ENCODE data around the gene TOR1A.
A peak's percentile ranks its signal among the peaks of the same experiment; 100 is the strongest.

The TOR1A gene, protein sequence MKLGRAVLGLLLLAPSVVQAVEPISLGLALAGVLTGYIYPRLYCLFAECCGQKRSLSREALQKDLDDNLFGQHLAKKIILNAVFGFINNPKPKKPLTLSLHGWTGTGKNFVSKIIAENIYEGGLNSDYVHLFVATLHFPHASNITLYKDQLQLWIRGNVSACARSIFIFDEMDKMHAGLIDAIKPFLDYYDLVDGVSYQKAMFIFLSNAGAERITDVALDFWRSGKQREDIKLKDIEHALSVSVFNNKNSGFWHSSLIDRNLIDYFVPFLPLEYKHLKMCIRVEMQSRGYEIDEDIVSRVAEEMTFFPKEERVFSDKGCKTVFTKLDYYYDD

DNA sequence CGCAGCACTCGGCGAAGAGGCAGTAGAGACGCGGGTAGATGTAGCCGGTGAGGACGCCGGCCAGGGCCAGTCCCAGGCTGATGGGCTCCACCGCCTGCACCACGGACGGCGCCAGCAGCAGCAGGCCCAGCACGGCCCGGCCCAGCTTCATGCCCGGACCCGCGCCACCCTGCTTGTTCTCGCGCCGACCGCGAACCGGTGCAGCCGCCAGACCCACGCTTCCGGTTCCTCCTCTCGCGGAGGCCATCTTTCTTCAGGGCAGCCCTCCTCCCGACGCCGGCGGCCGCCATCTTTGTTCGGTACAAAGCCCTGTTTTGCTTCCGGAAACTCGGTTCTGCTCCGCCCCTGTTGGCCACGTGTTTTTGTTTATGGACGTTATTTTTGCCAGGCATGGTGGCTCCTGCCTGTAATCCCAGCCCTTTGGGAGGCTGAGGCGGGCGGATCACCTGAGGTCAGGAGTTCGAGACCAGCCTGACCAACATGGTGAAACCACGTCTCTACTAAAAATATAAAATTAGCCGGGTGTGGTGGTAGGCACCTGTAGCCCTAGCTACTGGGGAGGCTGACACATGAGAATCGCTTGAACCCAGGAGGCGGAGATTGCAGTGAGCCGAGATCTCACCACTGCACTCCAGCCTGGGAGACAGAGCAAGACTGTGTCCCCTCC lies at the start of gene TOR1A:
Gene TOR1A, minus strand, starts transcription at position 202 of the 667 bp plus-strand sequence. Its CDS starts 51 bp downstream, at position 151.
- peak; percentile 81 for DNase-seq

DNA sequence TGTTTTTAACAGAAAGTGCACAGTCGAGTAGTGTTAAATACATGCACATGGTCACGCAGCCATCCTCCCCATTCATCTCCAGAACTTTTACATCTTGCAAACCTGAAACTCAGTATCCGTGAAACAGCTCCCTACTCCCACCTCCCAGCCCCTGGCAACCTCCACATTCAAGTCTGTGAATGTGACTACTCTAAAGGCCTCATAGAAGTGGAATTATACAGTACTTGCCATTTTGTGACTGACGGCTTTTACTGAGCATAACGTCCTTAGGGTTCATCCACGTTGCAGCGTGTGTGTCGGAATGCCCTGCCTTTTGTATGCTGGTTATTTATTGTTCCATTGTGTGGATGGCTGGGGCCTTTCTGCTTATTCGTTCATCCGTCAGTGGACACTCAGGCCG lies 47.1 kb upstream of the TOR1A start:
- no peak for DNase-seq

DNA sequence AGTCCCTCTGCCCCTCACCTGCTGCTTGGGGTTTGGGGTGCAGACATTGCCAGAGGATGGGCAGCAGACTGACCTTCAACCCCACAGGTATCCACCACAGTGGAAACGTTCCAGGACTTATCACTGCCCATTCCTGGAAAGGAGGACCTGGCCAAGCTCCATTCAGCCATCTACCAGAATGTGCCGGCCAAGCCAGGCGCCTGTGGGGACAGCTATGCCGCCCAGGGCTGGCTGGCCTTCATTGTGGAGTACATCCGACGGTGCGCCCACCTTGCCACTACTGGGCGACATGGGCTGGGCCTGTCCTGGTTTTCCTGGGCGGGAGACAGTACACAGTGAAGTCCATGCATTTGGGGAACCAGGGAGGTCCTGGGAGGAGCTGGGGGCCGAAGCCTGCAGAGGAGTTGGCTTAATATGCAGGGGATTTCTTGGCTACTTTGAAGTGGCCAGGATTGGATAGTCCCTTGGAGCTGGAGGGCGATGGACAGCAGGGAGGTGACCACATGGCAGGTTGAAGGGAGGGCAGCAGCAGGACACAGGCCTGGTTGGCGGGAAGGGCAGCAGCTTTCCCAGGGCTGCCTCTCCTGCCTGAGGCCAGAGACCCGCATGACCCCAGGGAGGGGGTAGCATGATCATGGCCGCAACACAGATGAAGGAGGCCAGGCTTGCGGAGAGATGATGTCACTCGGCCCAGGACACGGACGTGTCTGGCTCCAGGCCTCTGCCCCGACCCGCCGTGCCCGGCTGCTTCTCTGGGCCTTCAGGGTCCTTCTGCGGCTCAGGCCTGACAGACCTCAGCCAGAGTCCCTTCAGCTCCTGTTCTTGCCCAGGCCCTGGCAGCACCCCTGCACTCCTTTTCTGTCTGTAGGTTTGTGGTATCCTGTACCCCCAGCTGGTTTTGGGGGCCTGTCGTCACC lies 45.9 kb upstream of the TOR1A start:
- no peak for DNase-seq

DNA sequence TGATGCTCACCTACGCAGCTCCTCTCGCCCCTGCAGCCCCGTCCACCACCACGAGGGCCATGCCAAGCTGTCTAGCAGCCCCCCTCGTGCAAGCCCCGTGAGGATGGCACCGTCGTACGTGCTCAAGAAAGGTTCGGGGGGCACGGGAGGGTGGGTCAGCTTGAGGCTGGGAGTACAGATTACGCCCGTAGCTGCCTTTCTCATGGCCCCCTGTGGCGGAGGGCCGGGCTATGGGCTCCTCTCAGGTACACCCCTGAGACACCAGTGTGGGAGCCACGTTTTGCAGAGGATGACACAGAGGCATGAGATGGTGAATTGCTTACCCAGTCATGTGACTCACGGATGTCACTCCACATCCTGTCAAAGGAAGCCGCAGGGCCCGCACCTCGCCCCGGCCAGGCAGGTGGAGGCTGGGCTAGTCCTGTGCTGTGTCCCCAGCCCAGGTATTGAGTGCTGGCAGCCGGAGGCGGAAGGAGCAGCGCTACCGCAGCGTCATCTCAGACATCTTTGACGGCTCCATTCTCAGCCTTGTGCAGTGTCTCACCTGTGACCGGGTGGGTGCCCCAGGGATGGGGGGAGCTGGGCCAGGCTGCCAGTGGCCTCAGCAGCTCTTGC lies 45.0 kb upstream of the TOR1A start:
- no peak for DNase-seq

DNA sequence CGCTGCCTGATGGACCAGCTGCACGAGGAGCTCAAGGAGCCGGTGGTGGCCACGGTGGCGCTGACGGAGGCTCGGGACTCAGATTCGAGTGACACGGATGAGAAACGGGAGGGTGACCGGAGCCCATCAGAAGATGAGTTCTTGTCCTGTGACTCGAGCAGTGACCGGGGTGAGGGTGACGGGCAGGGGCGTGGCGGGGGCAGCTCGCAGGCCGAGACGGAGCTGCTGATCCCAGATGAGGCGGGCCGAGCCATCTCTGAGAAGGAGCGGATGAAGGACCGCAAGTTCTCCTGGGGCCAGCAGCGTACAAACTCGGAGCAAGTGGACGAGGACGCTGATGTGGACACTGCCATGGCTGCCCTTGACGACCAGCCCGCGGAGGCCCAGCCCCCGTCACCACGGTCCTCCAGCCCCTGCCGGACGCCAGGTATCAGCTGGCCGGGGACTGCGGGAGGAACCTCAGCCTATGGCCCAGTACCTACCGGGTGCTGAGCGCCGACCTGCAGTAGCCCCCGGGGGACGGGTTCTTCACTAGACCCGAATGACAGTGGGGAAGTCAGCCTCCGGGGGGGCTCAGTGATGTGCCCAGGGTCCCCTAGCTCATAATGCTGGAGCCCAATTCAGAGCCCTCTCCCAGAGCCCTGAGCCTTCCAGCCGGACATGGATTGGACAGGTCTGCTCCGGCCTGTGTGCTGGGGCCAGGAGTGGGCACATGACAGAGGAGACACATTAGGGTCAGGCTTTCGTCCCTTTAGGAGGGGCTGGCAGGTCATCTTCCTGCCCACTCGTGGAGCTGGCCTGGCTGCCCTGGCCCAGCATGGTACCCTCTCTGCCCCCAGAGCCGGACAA lies 44.3 kb upstream of the TOR1A start:
- DNase-seq = no peak

DNA sequence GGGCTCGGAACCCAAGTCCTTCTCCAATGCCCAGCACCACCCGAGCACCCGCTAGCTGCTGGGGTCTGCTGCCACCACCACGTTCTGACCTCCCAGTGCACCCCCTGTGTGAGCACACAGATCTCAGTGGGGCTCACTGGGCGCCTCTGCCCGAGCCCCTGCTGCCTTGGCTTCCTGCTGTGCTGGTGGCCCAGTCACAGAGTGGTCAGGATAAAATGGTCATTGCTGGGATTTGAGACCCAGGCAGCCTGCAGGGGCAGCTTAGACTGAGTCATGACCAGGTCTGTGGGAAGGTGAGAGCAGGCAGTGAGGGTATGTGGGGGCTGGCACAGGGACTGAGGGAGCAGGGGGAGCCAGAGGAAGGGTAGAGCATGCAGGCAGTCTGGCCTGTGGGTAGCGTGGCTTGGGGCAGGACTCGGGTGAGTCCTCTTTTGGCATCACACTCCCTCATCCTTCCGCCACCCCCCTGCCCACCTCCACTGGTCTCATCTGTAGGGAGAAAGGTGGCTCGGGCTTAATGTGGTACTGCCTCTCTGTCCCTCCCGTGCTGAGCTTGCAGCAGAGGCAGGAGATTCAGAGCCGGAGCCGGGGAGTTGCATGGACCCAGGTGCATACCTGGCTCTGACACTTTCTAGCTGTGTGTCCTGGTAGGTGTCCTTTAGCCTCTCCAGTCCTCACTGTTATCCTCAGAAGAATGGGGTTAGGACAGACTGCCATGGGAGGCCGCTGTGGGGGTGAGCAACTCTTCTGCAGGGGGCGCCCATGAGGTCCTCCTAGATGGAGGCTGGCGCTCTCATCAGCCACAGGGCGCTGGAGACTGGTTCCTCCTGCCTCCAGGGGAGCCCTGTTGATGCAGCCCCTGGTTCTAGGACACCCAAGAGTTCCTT lies 43.4 kb upstream of the TOR1A start:
- no peak for DNase-seq

DNA sequence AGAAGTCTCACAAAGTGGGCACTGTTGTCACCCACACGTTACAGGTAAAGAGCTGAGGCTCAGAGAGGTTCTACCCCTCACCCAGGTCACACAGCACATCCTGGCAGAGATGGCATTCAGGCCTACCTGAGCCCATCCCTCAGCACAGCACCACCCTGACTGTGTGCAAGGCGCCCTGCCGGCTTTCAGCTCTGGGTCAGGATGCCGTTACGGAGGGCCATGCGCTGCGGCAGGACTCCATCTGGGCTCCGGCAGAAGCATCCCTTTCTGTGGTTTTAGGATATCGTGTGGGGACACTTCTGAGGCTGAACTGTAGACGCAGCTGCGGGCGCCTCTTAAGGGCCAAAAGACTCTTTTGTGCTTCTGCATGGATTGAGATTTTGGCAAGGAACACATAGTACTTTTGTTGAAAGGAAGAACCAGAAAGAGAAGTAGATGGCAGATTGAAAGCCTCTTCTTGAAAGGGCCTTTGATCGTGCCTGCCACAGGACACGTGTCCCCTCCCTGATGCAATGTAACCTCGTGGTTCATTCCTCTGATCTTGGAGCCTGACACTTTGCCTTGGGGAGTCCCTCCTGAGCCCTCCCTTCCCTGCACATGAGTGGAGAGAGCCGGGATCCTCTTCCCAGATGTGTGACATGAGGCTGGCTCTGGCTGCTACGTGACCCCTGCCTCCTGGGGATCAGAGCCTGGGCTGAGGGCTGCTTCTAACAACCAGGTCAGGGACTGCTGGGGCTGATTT lies 42.6 kb upstream of the TOR1A start:
- DNase-seq = no peak

DNA sequence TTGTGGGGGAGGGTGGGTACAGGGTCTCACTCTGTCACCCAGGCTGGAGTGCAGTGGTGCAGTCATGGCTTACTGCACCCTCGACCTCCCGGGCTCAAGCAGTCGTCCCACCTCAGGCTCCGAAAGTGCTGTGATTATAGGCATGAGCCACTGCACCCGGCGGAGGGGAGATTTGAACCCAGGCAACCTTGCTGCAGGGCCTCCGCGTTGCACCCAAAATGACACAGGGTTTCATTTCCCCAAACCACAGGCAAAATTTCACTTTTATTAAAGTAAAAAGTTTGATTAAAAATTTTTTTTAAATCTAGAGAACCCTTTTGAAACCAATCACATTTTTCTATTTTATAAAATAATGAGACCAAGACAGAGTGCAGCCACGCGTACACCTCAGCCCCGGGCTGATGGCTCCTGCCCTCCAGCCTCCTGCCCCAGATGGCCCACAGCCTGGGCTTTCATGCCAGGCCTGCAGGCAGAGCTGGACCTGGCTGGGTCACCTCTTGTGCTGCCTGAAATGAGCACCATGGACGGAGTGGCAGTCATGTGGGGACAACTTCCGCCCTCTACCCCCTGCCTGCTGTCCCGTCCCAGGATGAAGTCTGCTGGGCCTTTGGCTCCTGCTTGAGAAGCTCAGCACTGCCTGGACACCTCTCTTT lies 41.9 kb upstream of the TOR1A start:
- DNase-seq = no peak

DNA sequence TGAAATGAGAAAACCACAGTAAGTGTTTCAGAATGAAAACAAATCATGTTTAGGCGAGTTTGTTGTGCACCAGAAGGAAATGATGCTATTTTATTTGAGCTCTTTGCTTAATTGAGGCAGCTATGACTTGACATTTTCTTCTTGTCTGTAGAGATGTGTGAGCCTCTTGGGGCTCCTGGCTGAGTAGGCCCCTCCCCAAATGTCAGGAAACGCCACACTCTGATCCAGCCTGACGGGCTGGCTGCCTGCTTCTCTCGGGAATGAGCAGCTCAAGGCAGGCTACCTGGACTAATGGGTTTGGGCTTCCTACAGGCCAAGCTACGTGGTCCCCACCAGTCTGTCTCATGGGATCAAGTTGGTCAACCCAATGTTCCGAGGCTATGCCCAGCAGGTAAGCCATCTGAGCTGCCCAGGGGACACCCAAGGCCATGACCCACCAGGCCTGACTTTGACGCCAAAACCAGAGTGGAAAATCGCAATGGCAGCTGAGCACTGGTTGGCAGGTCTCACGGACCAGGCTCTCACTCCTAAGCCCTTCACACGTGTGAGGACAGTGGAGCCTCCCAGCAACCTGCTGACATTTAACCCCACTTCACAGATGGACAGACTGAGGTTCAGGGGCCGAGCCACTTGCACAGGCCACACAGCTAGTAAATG lies 41.2 kb upstream of the TOR1A start:
- DNase-seq = no peak

DNA sequence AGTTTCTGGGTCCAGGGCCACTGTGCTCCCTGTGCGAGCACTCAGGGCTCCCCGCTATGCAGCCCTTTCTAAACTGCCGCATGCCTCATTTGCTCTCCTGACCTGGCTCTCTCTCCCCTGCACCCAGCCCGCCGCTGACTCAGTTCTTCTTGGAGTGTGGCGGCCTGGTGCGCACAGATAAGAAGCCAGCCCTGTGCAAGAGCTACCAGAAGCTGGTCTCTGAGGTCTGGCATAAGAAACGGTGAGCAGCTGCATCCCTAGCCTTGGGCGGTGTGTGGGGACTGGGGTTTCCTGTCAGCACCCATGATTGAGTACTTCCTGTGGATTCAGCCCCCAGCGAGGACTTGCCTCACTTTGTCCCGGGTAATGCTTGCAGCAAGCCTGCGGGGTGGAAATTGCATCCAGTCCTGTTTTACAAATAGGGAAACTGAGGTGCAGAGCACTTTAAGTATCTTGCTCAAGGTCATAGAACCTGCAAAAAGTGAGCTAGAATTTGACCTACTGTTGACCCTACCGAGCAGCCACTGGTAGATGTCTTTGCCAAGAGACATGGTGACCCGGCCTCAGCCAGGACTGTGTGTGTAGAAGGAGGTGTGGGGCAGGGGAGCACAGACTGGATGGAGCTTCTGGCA lies 39.2 kb upstream of the TOR1A start:
- no peak for DNase-seq

DNA sequence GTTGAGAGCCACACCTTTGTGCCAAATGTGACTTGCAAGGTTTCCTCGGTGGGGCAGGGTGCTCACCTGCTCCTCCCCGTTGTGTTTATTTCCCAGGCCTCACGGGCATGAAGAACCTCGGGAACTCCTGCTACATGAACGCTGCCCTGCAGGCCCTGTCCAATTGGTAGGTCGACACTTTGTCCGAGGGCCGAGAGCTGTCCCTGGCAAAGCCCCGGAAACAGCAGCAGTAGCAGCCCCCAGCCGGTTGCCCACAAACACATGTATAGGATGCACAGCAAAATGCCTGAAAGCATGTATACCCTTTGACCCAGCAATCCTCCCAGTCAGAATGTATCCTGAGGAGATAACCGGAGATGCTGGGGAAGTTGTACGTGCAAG lies 37.5 kb upstream of the TOR1A start:
- DNase-seq = no peak

DNA sequence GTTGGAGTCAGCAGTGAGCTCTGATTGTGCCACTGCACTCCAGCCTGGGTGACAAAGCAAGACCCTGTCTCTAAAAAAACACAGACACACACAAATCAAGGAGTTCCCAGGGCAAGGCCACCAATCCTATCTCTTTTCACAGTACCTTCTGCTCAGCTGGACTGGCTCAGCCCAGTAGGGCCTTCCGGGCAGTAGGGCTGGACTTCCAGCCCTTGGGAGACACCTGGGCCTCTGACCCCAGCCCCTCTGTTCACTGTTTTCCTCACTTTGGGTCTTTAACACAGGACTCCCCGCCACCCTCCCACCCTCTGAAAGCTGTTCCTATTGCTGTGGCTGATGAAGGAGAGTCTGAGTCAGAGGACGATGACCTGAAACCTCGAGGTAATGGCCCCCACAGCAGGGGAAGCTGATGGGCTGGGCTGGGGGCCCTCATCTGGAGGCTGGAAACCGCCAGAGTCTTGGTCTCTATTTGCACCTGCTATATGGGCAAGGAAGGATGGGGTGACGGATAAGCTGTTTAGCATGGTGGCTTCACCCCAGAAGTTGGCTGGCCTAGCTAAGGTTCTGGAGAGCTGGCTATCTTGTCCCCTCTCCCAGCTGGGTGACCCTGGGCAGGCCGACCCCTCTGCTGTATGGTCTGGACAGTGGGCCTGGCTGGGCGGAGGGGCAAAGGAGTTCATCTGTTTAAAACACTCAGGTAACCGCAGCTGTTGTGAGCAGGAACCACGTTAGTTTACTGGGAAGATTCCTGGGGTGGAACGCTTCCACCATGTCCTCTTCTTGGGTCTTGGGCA lies 36.9 kb upstream of the TOR1A start:
- DNase-seq = no peak

DNA sequence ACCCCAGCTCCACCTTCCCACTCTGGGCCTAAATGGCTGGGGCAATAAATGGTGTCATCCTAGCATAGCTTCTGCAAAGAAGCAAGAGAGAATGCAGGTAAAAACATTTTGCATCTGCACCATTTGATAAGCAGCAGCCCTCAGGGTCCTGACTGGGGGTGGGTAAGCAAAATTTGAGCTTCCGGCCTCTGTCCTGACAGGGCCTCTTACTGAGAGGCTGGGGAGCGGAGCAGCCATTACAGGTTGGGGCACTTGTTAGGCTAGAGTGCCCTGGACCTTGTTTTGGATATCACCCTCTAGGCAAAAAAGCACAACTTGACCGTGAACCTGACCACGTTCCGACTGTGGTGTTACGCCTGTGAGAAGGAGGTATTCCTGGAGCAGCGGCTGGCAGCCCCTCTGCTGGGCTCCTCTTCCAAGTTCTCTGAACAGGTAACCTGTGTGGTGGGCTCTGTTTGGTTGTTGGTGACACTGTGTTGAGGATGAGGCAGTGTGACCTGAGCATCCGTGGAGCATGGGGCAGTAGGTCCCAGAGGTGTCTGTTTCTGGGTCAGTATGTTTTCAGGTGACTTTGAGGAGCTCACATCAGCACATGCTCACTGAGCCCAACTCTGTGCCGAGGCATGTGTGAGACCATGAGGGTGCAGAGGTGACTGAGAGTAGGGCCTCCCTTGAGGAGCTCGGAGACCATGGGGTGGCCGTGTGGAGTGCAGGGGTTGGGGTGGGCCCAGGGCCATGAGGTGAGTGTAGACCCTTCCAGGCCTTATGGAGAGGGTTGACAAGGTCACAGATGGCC lies 34.4 kb upstream of the TOR1A start:
- DNase-seq = no peak

DNA sequence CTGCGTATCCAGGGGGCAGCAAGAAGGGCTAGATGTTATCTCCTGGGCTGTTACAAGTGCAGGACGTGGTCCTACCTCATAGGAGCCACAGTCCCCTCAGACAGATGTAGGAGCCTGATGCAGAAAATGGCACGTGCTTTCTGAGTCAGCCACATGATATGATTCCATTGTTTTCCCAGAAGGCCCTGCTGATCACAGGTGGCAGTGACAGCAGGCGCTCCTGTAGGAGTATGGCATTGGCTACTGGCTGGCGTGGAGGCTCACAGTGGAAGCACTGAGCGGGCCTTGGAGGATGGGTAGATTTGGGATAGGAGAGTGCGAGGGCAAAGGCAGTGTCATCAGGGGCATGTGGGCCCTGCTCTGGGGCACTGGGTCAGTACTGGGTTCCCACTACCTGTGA lies 33.3 kb upstream of the TOR1A start:
- DNase-seq = no peak

DNA sequence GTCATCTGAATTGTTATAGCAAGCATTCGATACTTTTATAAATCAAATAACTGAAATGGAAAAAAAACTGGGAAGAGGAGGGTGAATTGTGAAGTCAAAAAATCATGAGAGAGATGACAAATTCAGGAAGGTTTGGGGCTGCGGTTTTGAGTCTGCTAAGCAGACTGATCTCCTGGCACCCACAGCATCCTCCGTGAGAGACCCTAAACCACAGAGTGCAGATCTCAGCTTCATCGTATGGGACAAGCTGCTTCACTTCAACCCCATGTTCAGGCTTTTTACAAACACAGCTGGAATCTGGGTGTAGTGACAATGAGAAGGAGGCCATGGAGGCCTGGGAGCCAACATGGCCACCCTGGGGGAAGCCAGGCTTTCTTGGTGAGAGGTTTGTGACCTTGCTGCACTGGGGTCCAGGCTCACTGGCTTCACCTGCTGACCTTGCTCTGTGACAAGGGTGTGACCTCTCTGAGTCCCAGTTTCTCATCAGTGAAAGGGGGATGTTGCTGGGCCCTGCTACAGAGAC lies 30.7 kb upstream of the TOR1A start:
- DNase-seq = no peak

DNA sequence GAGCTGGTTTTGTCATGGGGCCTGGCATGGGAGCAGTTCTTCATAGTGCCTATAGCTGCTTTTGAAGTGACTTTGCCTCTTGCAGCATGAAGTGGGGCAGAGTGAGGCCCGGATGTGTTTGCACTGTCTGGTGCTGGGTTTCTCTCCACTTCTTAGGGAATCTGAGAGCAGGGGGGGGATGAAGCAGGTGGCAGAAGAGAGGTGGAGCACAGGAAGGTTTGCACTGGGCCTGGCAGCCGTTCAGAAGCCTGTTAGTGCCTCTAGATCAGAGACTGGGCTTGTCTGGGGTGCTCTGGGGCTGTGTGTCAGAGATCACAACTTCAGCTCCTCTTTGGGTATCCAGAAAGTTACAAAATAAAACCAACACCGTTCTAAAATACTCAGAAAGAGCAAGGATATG lies 29.7 kb upstream of the TOR1A start:
- no peak for DNase-seq

DNA sequence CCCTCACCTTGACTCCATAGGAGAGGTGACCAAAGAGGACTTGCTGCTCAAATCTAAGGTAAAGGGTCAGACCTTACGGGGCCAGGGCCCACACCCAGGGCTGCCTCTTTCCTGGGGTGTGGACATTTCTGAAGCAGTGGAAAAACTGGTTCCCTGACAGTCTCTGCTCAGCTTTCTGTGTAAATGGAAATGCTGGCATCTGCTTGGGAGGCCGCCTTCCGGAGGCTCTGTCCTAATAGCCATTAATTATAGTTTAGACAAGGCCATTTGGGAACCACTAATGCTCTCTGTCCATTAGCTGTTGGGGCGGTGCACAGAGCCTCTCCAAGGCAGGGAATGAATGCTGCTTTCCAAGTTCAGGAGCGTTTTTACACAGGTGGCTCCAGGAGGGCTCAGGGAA lies 28.6 kb upstream of the TOR1A start:
- peak; percentile 75 for DNase-seq
